Measurements from ENCODE around the gene PREX1. TPM values are rescaled to one million over a fixed set of nuclear protein-coding genes. Genes with fewer than 3 reads are reported as not detected.

The PREX1 gene
- total and polyA plus RNA-seq, 9 donors = 3.8 to 13.6 (median 6.7) TPM

- H3K9me3 ChIP-seq = no peaks in the 10 kb centered on the region
- H3K4me1 ChIP-seq (ENCODE audit: insufficient read depth) = peaks cover 3% of the 10 kb centered on the region
- H3K27me3 ChIP-seq = no peaks in the 10 kb centered on the region
- H3K36me3 ChIP-seq = no peaks in the 10 kb centered on the region
- TF ChIP-seq CTCF (IDR thresholded peaks at IDR 0.05) = no peak
- no peak for TF ChIP-seq POLR2A (IDR thresholded peaks at IDR 0.05)
- TF ChIP-seq EP300 (IDR thresholded peaks at IDR 0.05) = no peak
- peak in 1 of 5 donors; percentile 16 for DNase-seq
- no peak overlapping the region for H3K4me3 ChIP-seq
- H3K27ac ChIP-seq = no peak overlapping the region
- intact Hi-C loops (cut with DNase I) = no loop called here
- WGBS, 3 donors = 67 to 75% (median 70%) methylated on average over 8 of the region's 8 CpGs
Observed at GRCh38 chr20:48586730-48587129, 241.1 kb downstream of the PREX1 start.

- Histone ChIP-seq H3K4me1 (ENCODE audit: insufficient read depth) (peaks cover 3% of the 10 kb centered on the region), H3K36me3 (no peaks in the 10 kb centered on the region), H3K9me3 (no peaks in the 10 kb centered on the region), H3K27ac (no peak overlapping the region), H3K4me3 (no peak overlapping the region), H3K27me3 (no peaks in the 10 kb centered on the region)
- intact Hi-C loops (cut with DNase I) = no loop called here
- DNase-seq = peak in 1 of 5 donors; percentile 14
- TF ChIP-seq EP300 (IDR thresholded peaks at IDR 0.05) (no peak), CTCF (IDR thresholded peaks at IDR 0.05) (no peak), POLR2A (IDR thresholded peaks at IDR 0.05) (no peak)
- WGBS, 3 donors = 73 to 79% (median 76%) methylated on average over 21 of the region's 21 CpGs
Observed at GRCh38 chr20:48585061-48585870, 242.5 kb downstream of the PREX1 start.

- no peak for DNase-seq
- Histone ChIP-seq H3K9me3 (no peaks in the 10 kb centered on the region), H3K36me3 (no peaks in the 10 kb centered on the region), H3K27ac (no peak overlapping the region), H3K4me3 (no peak overlapping the region), H3K4me1 (ENCODE audit: insufficient read depth) (peaks cover 3% of the 10 kb centered on the region), H3K27me3 (no peaks in the 10 kb centered on the region)
- WGBS, 3 donors = 54 to 77% (median 68%) methylated on average over 8 of the region's 8 CpGs
- TF ChIP-seq CTCF (IDR thresholded peaks at IDR 0.05) (no peak), POLR2A (IDR thresholded peaks at IDR 0.05) (no peak), EP300 (IDR thresholded peaks at IDR 0.05) (no peak)
- intact Hi-C loops (cut with DNase I) = no loop called here
Observed at GRCh38 chr20:48584391-48585060, 243.3 kb downstream of the PREX1 start.

GRCh38 chr20:48583801-48584200 is 244.0 kb downstream of the PREX1 start:
- no peak overlapping the region for H3K27ac ChIP-seq
- H3K9me3 ChIP-seq = no peaks in the 10 kb centered on the region
- peak in 1 of 5 donors; percentile 13 for DNase-seq
- TF ChIP-seq CTCF (IDR thresholded peaks at IDR 0.05) (no peak), EP300 (IDR thresholded peaks at IDR 0.05) (no peak), POLR2A (IDR thresholded peaks at IDR 0.05) (no peak)
- H3K27me3 ChIP-seq = no peaks in the 10 kb centered on the region
- no peak overlapping the region for H3K4me3 ChIP-seq
- WGBS, 3 donors = 86 to 88% (median 88%) methylated on average over 11 of the region's 11 CpGs
- intact Hi-C loops (cut with DNase I) = no loop called here
- H3K4me1 ChIP-seq (ENCODE audit: insufficient read depth) = peaks cover 3% of the 10 kb centered on the region
- no peaks in the 10 kb centered on the region for H3K36me3 ChIP-seq

Data from ovary (tissue), 9 donors.